NB4 (cell line): ENCODE data around the gene ZCCHC14.

Experiments
- CTCF ChIP-seq: IDR thresholded peaks from one replicate; pipeline ENCODE4 v1.5.1; 2012; ENCODE audit warnings: low read depth, low read length
- MAX ChIP-seq: IDR thresholded peaks from 2 replicates; pipeline ENCODE4 v1.6.1; 2011; ENCODE audit warnings: low read depth, low read length
- MYC ChIP-seq: IDR thresholded peaks from 2 replicates; pipeline ENCODE4 v1.6.1; 2011; ENCODE audit warnings: low read depth, low read length
- POLR2A ChIP-seq: IDR thresholded peaks from 2 replicates; pipeline ENCODE4 v1.6.1; 2011; ENCODE audit warnings: mild to moderate bottlenecking; ENCODE audit not compliant: insufficient read length; ENCODE audit errors: extremely low read depth

- TF ChIP-seq CTCF (no peak), POLR2A (no peak), MAX (no peak), MYC (no peak)
Measured at GRCh38 chr16:87442581-87442966, 50.2 kb downstream of the ZCCHC14 start.
